GM12874 (cell line): ENCODE results near the gene VPS51.

Experiments
- TF ChIP-seq, protein P1 (sequence below): IDR thresholded peaks from 2 replicates; pipeline ENCODE4 v1.5.1; 2011; ENCODE audit warnings: low read depth, mild to moderate bottlenecking, control low read depth, low read length, moderate library complexity; ENCODE audit not compliant: insufficient read depth

Gene VPS51

DNA sequence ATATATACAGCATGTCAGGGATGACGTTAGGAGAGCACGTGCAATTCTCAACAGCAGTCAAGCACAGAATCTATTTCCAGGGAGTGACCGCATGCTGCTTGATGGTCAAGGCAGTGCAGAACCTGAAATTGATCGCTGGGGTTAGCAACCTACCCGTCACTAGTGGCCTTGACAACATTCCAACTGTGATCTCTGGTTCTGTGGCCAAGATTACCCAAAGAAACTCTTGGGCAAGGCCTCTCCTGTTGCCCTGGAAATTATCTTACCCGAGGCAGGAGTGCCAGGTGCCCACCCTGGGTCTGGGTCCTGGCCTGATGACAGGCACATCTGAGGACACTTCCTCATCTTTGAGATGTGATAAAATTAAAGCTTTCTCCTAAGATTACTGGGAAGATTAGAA, 17.8 kb downstream of the VPS51 start:
- TF ChIP-seq, protein P1, sequence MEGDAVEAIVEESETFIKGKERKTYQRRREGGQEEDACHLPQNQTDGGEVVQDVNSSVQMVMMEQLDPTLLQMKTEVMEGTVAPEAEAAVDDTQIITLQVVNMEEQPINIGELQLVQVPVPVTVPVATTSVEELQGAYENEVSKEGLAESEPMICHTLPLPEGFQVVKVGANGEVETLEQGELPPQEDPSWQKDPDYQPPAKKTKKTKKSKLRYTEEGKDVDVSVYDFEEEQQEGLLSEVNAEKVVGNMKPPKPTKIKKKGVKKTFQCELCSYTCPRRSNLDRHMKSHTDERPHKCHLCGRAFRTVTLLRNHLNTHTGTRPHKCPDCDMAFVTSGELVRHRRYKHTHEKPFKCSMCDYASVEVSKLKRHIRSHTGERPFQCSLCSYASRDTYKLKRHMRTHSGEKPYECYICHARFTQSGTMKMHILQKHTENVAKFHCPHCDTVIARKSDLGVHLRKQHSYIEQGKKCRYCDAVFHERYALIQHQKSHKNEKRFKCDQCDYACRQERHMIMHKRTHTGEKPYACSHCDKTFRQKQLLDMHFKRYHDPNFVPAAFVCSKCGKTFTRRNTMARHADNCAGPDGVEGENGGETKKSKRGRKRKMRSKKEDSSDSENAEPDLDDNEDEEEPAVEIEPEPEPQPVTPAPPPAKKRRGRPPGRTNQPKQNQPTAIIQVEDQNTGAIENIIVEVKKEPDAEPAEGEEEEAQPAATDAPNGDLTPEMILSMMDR = no peak

DNA sequence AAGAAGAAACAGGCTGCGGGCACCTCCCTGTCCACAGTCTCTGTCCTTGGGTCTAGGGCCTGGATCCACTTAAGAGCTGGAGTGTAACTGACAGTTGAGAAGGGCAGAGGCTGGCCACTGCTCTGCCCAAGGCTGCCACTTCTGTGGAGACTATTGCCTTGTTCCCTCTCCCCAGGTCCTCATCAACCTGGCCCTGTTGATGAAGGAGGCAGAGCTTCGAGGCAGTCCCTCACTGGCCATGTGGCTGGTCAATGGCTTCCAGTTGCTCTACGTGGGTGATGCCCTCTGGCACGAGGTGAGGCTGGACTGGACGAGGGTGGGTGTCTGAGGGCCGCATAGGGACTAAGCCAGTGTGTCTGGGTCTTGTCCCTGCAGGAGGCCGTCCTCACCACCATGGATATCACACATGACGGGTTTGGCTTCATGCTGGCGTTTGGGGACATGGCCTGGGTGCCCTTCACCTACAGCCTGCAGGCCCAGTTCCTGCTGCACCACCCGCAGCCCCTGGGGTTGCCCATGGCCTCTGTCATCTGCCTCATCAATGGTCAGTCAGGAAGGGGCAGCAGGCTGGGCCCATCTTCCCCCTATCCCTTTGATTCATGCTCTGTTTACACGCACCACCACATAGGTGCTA, 18.6 kb downstream of the VPS51 start:
- TF ChIP-seq, protein P1 = no peak

DNA sequence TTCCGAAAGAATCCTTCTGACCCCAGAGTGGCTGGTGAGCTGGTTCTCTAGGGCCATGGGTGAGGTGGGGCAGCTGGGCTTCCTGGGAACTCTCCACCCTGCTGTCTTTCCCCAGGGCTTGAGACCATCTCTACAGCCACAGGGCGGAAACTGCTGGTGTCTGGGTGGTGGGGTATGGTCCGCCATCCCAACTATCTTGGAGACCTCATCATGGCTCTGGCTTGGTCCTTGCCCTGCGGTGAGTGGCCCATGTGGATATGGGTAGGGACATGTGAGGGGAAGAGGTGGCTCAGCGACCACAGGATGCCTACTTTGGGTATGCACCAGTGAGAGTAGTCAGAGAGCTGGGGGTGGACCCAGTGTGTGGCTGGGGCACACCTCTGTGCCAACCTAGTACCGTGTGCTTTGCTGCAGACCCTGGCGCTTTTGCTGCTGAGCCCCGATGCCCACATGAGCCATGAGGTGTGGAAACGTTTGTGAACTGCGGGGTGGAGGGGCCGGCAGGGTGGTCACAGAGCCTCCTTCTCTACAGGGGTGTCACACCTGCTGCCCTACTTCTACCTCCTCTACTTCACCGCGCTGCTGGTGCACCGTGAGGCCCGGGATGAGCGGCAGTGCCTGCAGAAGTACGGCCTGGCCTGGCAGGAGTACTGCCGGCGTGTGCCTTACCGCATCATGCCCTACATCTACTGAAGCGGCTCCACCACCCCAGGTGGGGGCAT, 19.5 kb downstream of the VPS51 start:
- TF ChIP-seq, protein P1 = no peak

DNA sequence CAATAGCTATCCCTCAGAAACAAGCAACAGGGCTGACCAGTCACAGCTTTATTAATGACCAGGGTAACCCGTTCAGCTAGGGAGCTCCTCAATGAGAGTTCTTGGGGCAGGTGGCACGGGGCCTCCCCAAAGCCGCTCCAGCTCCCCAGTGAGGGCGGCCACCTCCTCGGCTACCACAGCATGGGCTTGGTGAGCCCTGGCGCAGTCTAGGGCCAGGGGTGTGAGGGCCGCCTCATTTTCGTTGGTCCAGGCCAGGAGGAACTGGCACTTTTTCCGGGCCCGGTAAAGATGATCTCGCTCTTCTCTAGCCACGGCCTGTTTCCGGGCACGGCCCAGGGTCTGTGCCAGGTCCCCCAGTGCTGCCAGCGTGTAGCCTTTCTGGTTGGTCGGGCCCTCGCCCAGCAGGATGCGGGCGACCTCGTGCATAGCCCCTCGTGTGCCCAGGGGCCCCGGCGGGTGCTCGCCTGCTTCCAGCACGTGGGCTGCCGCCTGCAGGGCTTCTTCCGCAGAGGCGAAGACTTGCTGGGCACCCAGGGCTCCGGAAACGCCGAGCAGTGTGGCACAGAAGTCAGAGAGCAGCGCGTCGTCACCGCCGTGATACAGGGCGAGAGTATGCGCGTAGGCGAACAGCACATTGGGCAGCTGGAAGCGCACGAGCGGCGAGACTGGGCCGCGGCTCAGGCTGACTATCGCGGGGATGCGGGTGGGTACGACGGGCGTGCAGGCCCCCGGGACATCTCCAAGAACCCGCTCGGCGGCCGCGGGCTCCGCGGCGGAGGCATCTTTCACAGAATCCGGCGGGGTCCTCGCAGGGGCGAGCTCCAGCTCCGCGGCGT, 20.6 kb downstream of the VPS51 start:
- TF ChIP-seq, protein P1 = no peak

DNA sequence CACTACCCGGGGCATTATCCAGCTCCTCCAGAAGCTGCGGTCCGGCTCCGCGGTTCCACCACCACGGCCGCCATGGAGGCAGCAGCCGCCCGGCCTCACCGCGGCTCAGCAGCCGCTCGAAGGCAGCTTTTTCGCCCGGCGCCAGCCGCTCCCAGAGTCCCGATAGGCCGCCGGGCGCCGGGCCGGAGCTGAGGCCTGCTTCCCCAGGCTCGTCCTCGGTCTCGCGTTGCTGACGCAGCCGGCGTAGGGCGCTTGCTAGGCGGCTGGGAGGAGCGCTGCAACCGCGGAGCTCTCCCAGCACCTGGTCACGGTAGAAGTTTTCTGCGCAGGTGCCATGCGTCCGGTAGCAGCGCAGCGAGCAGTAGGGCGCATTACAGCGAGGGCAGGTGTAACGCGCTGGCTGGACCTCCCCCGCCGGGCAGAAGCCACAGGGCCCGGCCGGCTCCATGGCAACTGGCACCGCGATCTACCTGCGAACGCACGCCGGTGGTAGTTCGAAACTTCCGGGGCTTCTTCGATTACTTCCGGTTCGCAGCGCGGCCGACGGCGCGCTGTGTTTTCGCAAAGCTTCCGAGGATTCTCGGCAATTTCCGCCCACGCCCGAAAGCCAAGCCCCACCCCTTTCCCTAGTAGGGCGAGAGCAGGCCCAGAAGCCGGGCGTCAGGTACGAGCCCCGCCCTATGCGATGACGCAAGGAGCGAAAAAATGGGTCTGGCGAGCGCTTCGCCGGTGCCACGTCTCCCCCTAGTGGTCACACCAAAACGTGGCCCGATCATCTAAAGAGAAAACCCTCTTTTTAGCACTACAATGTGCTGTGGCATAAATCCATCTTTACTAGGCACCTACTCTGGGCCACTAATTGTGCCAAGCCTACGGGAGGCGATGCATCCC, 21.4 kb downstream of the VPS51 start, which contains the start of gene ZNHIT2:
ZNHIT2 (minus strand) TSS at position 496 of the 891 bp plus-strand sequence; CDS start at position 448, 48 bp downstream.
- TF ChIP-seq, protein P1 = peak; percentile 86

DNA sequence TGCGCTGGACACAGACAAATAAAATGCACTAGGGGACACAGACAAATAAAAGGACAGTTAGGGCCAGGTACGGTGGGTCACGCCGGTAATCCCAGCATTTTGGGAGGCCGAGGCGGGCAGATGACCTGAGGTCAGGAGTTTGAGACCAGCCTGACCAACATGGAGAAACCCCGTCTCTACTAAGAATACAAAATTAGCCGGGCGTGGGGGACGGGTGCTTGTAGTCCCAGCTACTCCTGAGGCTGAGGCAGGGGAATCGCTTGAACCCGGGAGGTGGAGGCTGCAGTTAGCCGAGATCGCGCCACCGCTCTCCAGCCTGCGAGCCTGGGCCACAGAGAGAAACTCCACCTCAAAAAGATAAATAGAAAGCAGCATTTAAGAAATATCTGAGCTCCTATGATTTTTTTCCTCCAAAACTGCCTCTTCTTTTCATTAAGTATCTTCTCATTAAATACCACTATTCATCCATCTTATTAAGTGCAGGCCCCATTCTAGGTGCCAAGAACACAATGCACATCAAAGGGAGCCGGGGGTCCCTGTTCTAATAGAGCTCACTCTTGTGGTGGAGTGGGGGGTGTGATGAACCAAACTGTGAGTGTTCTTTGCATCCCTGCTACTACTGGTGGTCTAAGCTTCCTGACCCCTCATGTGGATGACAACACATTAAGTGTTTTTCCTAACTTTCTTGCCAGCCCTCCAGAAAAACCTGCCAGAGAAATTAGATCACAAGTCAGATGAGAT, 22.3 kb downstream of the VPS51 start:
- TF ChIP-seq, protein P1 = no peak
